Hepatocyte (in vitro differentiated cells): Measurements from ENCODE around the gene ZSCAN5A.

Experiments
- CTCF ChIP-seq: fragments of 200-600 bp; sonication (generic); IDR thresholded peaks from 2 replicates; pipeline ENCODE4 v1.5.1; 2016; ENCODE audit warnings: antibody characterized with exemption, mild to moderate bottlenecking; ENCODE audit not compliant: poor library complexity
- EZH2 ChIP-seq: fragments of 200-600 bp; sonication (generic); IDR thresholded peaks from 2 replicates; pipeline ENCODE4 v1.6.1; 2016; ENCODE audit warnings: antibody characterized with exemption, mild to moderate bottlenecking, borderline replicate concordance

- TF ChIP-seq CTCF (no peak), EZH2 (no peak)
Measured at GRCh38 chr19:56191115-56191514, 123.5 kb downstream of the ZSCAN5A start.
